Adrenal gland (tissue), 5 donors: ENCODE data around the gene ZRANB1.

Experiments
- POLR2A ChIP-seq, 2 donors: fragments of 450-650 bp; IDR thresholded peaks; one replicate each; pipeline ENCODE4 v1.6.1; 2017; ENCODE audit warnings: antibody characterized with exemption in 2 of 2, mild to moderate bottlenecking in 2 of 2, moderate library complexity in 1 of 2
- TF ChIP-seq, protein P1 (sequence below), 6 experiments: fragments of 450-650 bp in 4 of 6; fragments of 200-600 bp in 2 of 6; sonication (generic) in 1 of 6; IDR thresholded peaks; 1 replicate in 5 of 6; 2 replicates in 1 of 6; pipeline versions ENCODE4 v1.5.1 to v1.8.0; 2016 to 2021; ENCODE audit warnings: antibody characterized with exemption in 6 of 6, mild to moderate bottlenecking in 2 of 6, moderate library complexity in 1 of 6
- donor health status: DM: no; HTN: no; CAD: no.

DNA sequence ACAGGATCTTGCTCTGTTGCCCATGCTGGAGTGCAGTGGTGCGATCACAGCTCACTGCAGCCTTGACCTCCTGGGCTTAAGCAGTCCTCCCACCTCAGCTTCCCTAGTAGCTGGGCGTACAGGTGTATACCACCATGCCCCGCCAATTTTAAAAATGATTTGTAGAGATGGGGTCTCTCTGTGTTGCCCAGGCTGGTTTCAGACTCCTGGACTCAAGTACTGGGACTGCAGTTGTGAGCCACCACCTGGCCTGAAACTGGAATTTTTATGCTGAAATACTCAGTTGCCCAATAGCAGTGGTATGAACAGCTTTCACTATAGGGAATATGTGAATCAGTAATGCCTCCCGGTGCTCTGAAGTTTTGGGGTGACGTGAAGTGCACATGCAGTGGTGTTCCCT, 7.6 kb downstream of the ZRANB1 start:
- TF ChIP-seq, protein P1, sequence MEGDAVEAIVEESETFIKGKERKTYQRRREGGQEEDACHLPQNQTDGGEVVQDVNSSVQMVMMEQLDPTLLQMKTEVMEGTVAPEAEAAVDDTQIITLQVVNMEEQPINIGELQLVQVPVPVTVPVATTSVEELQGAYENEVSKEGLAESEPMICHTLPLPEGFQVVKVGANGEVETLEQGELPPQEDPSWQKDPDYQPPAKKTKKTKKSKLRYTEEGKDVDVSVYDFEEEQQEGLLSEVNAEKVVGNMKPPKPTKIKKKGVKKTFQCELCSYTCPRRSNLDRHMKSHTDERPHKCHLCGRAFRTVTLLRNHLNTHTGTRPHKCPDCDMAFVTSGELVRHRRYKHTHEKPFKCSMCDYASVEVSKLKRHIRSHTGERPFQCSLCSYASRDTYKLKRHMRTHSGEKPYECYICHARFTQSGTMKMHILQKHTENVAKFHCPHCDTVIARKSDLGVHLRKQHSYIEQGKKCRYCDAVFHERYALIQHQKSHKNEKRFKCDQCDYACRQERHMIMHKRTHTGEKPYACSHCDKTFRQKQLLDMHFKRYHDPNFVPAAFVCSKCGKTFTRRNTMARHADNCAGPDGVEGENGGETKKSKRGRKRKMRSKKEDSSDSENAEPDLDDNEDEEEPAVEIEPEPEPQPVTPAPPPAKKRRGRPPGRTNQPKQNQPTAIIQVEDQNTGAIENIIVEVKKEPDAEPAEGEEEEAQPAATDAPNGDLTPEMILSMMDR (IDR thresholded peaks at IDR 0.05) = no peak
- TF ChIP-seq POLR2A (IDR thresholded peaks at IDR 0.05) = no peak
